GM12878 (cell line): Measurements from ENCODE around the gene COL19A1. TPM values are rescaled to one million over a fixed set of nuclear protein-coding genes. Genes with fewer than 3 reads are reported as not detected.

Experiments
- ATAC-seq: fragments of 200-7000 bp; cut with Tn5 transposase; 3 replicates; pipeline ENCODE4 v1.9.1; 2020; ENCODE audit warnings: mild to moderate bottlenecking, moderate library complexity
- BruUV-seq: library from RNA; stranded (reverse); fragments of 400-500 nt; replicated peaks from 2 replicates; lab custom pipeline; 2021; lab: Mats Ljungman, UMichigan
- CTCF ChIA-PET: fragments of 300-600 bp; sonication (Branson Sonifier 250); formaldehyde crosslinking; extraction: SDS; loops from one replicate; lab custom pipeline; 2021; ENCODE audit warnings: inconsistent platforms; lab: Yijun Ruan, JAX
- POLR2A ChIA-PET: fragments of 350-600 bp; formaldehyde crosslinking; extraction: SDS; loops from one replicate; lab custom pipeline; 2021; ENCODE audit warnings: inconsistent platforms; lab: Charles Lee
- RAD21 ChIA-PET: fragments of 300-600 bp; sonication (Branson Sonifier 250); formaldehyde crosslinking; loops from one replicate; lab custom pipeline; 2023; ENCODE audit warnings: antibody characterized with exemption; ENCODE audit not compliant: unreplicated experiment; lab: Charles Lee
- SMC1A ChIA-PET: fragments of 300-600 bp; sonication (Branson Sonifier 250); formaldehyde crosslinking; loops from one replicate; lab custom pipeline; 2023; ENCODE audit not compliant: unreplicated experiment, uncharacterized antibody; lab: Charles Lee
- DNase-seq: peaks from one replicate; pipeline ENCODE4 v3.0.0-alpha.2; 2011; ENCODE audit warnings: low read depth, low spot score
- FAIRE-seq: peaks from 3 replicates; lab custom pipeline; 2011; peaks lifted over from hg19 to GRCh38; lab: Jason Lieb, UNC
- H2AFZ ChIP-seq: 2 replicates; pipeline ENCODE4 v1.6.0; 2011; ENCODE audit warnings: low read depth, low read length, control low read depth; ENCODE audit not compliant: control insufficient read depth
- H3K27ac ChIP-seq: 2 replicates; pipeline ENCODE4 v1.5.1; 2011; ENCODE audit warnings: control low read depth; ENCODE audit not compliant: control insufficient read depth, insufficient read depth
- H3K27me3 ChIP-seq, 2 experiments: replicated peaks in 1 of 2; 2 replicates each; pipeline versions ENCODE4 v1.6.0 to v1.6.1; 2011; ENCODE audit warnings: low read length in 1 of 2; ENCODE audit not compliant: control insufficient read depth in 2 of 2, insufficient read depth in 2 of 2
- H3K36me3 ChIP-seq, 2 experiments: 2 replicates each; pipeline ENCODE4 v1.5.1; 2011; ENCODE audit warnings: low read length in 1 of 2; ENCODE audit not compliant: control insufficient read depth in 2 of 2, insufficient read depth in 2 of 2
- H3K4me1 ChIP-seq: 2 replicates; pipeline ENCODE4 v1.6.1; 2011; ENCODE audit warnings: mild to moderate bottlenecking, low read length, moderate library complexity, mixed read lengths; ENCODE audit not compliant: control insufficient read depth, insufficient read depth
- H3K4me2 ChIP-seq: 2 replicates; pipeline ENCODE4 v1.6.0; 2011; ENCODE audit warnings: control low read depth; ENCODE audit not compliant: control insufficient read depth, insufficient read depth
- H3K4me3 ChIP-seq: fragments of 200-600 bp; sonication (generic); 2 replicates; pipeline ENCODE4 v1.5.1; 2016
- H3K79me2 ChIP-seq: 2 replicates; pipeline ENCODE4 v1.6.0; 2011; ENCODE audit warnings: low read length; ENCODE audit not compliant: control insufficient read depth, insufficient read depth
- H3K9ac ChIP-seq: 2 replicates; pipeline ENCODE4 v1.8.0; 2011; ENCODE audit warnings: low read length, control low read depth, mixed read lengths; ENCODE audit not compliant: control insufficient read depth, insufficient read depth
- H3K9me3 ChIP-seq: replicated peaks from 3 replicates; pipeline ENCODE4 v1.5.1; 2011; ENCODE audit warnings: mild to moderate bottlenecking, low read length; ENCODE audit not compliant: control insufficient read depth, insufficient read depth
- H4K20me1 ChIP-seq: 2 replicates; pipeline ENCODE4 v1.6.0; 2011; ENCODE audit not compliant: control insufficient read depth, insufficient read depth
- BACH1 ChIP-seq: fragments of 450-650 bp; IDR thresholded peaks from 2 replicates; pipeline ENCODE4 v1.6.1; 2017; ENCODE audit warnings: mild to moderate bottlenecking, borderline replicate concordance
- EP300 ChIP-seq, 2 experiments: fragments of 150-350 bp in 1 of 2; IDR thresholded peaks; 2 replicates each; pipeline ENCODE4 v1.6.1; 2011 to 2012; ENCODE audit warnings: low read depth in 2 of 2, low read length in 2 of 2, borderline replicate concordance in 1 of 2, improper control_type of control experiment in 1 of 2, inconsistent platforms in 1 of 2; ENCODE audit not compliant: control insufficient read depth in 1 of 2
- EZH2 ChIP-seq: IDR thresholded peaks from 2 replicates; pipeline ENCODE4 v1.6.1; 2012; ENCODE audit warnings: low read depth, mild to moderate bottlenecking, control low read depth, inconsistent platforms, low read length, borderline replicate concordance; ENCODE audit not compliant: control insufficient read depth
- FOS ChIP-seq: IDR thresholded peaks from 3 replicates; pipeline ENCODE4 v1.6.1; 2011; ENCODE audit warnings: borderline replicate concordance; ENCODE audit not compliant: insufficient read length; ENCODE audit errors: extremely low read depth
- HCFC1 ChIP-seq: fragments of 150-350 bp; IDR thresholded peaks from 2 replicates; pipeline ENCODE4 v1.6.1; 2014; ENCODE audit warnings: low read length
- JUND ChIP-seq: IDR thresholded peaks from 2 replicates; pipeline ENCODE4 v1.6.1; 2012; ENCODE audit warnings: low read depth, mild to moderate bottlenecking, low read length, improper control_type of control experiment, moderate library complexity
- KLF5 ChIP-seq: fragments of 450-650 bp; IDR thresholded peaks from 2 replicates; pipeline ENCODE4 v1.6.1; 2014; ENCODE audit warnings: mild to moderate bottlenecking; ENCODE audit not compliant: partially characterized antibody
- MTA3 ChIP-seq: IDR thresholded peaks from 2 replicates; pipeline ENCODE4 v1.6.1; 2012; ENCODE audit warnings: low read length, inconsistent platforms, borderline replicate concordance
- SKIL ChIP-seq: fragments of 450-650 bp; IDR thresholded peaks from 2 replicates; pipeline ENCODE4 v1.6.1; 2017; ENCODE audit warnings: mild to moderate bottlenecking, low read depth, inconsistent platforms; ENCODE audit not compliant: poor library complexity, severe bottlenecking
- TAF1 ChIP-seq: IDR thresholded peaks from 2 replicates; pipeline ENCODE4 v1.6.1; 2011; ENCODE audit warnings: mild to moderate bottlenecking, low read depth, low read length, borderline replicate concordance
- WRNIP1 ChIP-seq: IDR thresholded peaks from 2 replicates; pipeline ENCODE4 v1.6.1; 2011; ENCODE audit warnings: low read depth, low read length, improper control_type of control experiment, borderline replicate concordance
- ZNF384 ChIP-seq: IDR thresholded peaks from 2 replicates; pipeline ENCODE4 v1.6.1; 2012; ENCODE audit warnings: low read depth, mild to moderate bottlenecking, low read length, improper control_type of control experiment, borderline replicate concordance
- ZNF622 ChIP-seq: fragments of 450-650 bp; IDR thresholded peaks from 2 replicates; pipeline ENCODE4 v1.6.1; 2017; ENCODE audit warnings: mild to moderate bottlenecking, inconsistent platforms
- WGBS: methylation state at CpG from one replicate; pipeline ENCODE4 v1.1.6; 2016; ENCODE audit warnings: low lambda C conversion rate; ENCODE audit not compliant: insufficient replicate concordance, insufficient coverage; ENCODE audit errors: missing lambda C conversion rate; 5-methylcytosine and 5-hydroxymethylcytosine counted together
- in situ Hi-C: fragments of 300-500 bp; cut with MboI; formaldehyde crosslinking; loops from 9 replicates; pipeline ENCODE4 v1.14.3; 2018; ENCODE audit warnings: mixed read lengths
- intact Hi-C: fragments of 100-400 bp; cut with micrococcal nuclease; formaldehyde crosslinking; loops from one replicate; pipeline ENCODE4 v1.14.2; 2022; ENCODE audit not compliant: unreplicated experiment
- polyA plus RNA-seq, 11 experiments: library from polyadenylated mRNA; depleted of rRNA in 4 of 11; unstranded in 6 of 11; stranded (reverse) in 5 of 11; fragments of >200 nt; fragmentation: Nextera tagmentation in 4 of 11; fragmentation: Illumina TruSeq in 1 of 11; extraction: Ambion mirVana in 4 of 11; extraction: Trizol in 1 of 11; gene quantifications; 1 replicate in 1 of 11; 2 replicates in 10 of 11; pipeline versions ENCODE4 v1.2.1 to v1.2.3, GENCODE V29; 2011 to 2016; ENCODE audit warnings: inconsistent platforms in 2 of 11, missing spikeins in 2 of 11, low read depth in 1 of 11
- total RNA-seq, 4 experiments: library from RNA; depleted of rRNA in 3 of 4; stranded (reverse); fragments of >200 nt in 3 of 4; fragmentation: Illumina TruSeq in 1 of 4; extraction: Trizol in 1 of 4; gene quantifications; 2 replicates each; pipeline versions ENCODE4 v1.2.1 to v1.2.3, GENCODE V29; 2013 to 2021
- TF ChIP-seq, protein P1 (sequence below): fragments of 450-650 bp; IDR thresholded peaks from 2 replicates; pipeline ENCODE4 v1.6.1; 2018; ENCODE audit warnings: mild to moderate bottlenecking, low read depth, moderate library complexity; ENCODE audit not compliant: partially characterized antibody
- TF ChIP-seq, protein P2 (sequence below), 3 experiments: IDR thresholded peaks in 2 of 3; conservative IDR thresholded peaks in 1 of 3; 2 replicates each; pipeline ENCODE4 v1.5.1; 2011; ENCODE audit warnings: low read depth in 3 of 3, low read length in 3 of 3, mild to moderate bottlenecking in 3 of 3, control low read depth in 2 of 3, moderate library complexity in 2 of 3, inconsistent platforms in 1 of 3, mixed read lengths in 1 of 3; ENCODE audit not compliant: control insufficient read depth in 2 of 3, insufficient read depth in 1 of 3; ENCODE audit errors: extremely low read depth in 1 of 3

Gene COL19A1
- total and polyA plus RNA-seq, 10 of the 15 experiments (the other 5 are each of a cell fraction or from before 2014, with no cell fraction given) = 1.1 to 13.5 (median 4.1) TPM

GRCh38 chr6:70142034-70142433 is 275.7 kb downstream of the COL19A1 start:
- Histone ChIP-seq H3K27me3 (no peaks in the 10 kb centered on the region), H3K36me3 (peaks cover 0 to 4% of the 10 kb centered on the region in 2 experiments; a peak in 2 of 4 replicates), H4K20me1 (no peaks in the 10 kb centered on the region), H3K9me3 (no peaks in the 10 kb centered on the region), H3K4me1 (no peaks in the 10 kb centered on the region), H3K4me3 (no peak overlapping the region), H3K9ac (no peak overlapping the region), H3K79me2 (no peaks in the 10 kb centered on the region), H3K4me2 (no peak overlapping the region), H3K27ac (no peak overlapping the region), H2AFZ (no peak overlapping the region)
- ATAC-seq (no peak), DNase-seq (no peak), FAIRE-seq (no peak)
- no TSS peak for BruUV-seq
- ChIA-PET SMC1A (interaction anchor here (0.9 to 1.7 kb wide), 3 partner anchors 13 to 1123 kb away, joined by 3 to 4 read pairs (median 4); no protein-coding TSS in a partner anchor), POLR2A (no interaction called here), RAD21 (no interaction called here), CTCF (no interaction called here)
- in situ Hi-C loops (no loop called here), intact Hi-C loops (no loop called here)
- 67% methylated on average over 4 of the region's 4 CpGs for WGBS
- TF ChIP-seq EP300 (IDR thresholded peaks at IDR 0.05; ENCODE audit: borderline replicate concordance in 1 of 2, control insufficient read depth in 1 of 2, low read depth in 2 of 2, low read length in 2 of 2) (no peak), FOS (no peak), EZH2 (no peak), SKIL (no peak), MTA3 (no peak), WRNIP1 (no peak), KLF5 (no peak), JUND (no peak), ZNF622 (no peak), TAF1 (no peak), HCFC1 (no peak), ZNF384 (no peak), BACH1 (no peak)
- TF ChIP-seq, protein P1, sequence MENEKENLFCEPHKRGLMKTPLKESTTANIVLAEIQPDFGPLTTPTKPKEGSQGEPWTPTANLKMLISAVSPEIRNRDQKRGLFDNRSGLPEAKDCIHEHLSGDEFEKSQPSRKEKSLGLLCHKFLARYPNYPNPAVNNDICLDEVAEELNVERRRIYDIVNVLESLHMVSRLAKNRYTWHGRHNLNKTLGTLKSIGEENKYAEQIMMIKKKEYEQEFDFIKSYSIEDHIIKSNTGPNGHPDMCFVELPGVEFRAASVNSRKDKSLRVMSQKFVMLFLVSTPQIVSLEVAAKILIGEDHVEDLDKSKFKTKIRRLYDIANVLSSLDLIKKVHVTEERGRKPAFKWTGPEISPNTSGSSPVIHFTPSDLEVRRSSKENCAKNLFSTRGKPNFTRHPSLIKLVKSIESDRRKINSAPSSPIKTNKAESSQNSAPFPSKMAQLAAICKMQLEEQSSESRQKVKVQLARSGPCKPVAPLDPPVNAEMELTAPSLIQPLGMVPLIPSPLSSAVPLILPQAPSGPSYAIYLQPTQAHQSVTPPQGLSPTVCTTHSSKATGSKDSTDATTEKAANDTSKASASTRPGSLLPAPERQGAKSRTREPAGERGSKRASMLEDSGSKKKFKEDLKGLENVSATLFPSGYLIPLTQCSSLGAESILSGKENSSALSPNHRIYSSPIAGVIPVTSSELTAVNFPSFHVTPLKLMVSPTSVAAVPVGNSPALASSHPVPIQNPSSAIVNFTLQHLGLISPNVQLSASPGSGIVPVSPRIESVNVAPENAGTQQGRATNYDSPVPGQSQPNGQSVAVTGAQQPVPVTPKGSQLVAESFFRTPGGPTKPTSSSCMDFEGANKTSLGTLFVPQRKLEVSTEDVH = no peak
- TF ChIP-seq, protein P2, sequence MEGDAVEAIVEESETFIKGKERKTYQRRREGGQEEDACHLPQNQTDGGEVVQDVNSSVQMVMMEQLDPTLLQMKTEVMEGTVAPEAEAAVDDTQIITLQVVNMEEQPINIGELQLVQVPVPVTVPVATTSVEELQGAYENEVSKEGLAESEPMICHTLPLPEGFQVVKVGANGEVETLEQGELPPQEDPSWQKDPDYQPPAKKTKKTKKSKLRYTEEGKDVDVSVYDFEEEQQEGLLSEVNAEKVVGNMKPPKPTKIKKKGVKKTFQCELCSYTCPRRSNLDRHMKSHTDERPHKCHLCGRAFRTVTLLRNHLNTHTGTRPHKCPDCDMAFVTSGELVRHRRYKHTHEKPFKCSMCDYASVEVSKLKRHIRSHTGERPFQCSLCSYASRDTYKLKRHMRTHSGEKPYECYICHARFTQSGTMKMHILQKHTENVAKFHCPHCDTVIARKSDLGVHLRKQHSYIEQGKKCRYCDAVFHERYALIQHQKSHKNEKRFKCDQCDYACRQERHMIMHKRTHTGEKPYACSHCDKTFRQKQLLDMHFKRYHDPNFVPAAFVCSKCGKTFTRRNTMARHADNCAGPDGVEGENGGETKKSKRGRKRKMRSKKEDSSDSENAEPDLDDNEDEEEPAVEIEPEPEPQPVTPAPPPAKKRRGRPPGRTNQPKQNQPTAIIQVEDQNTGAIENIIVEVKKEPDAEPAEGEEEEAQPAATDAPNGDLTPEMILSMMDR (IDR thresholded peaks at IDR 0.05 in 2 of 3, conservative IDR thresholded peaks at IDR 0.05 in 1 of 3; ENCODE audit: control insufficient read depth in 2 of 3, extremely low read depth in 1 of 3, insufficient read depth in 1 of 3, low read depth in 3 of 3, low read length in 3 of 3) = no peak
